ENCODE results near the gene FOXO3B.
"Not testable (repeated sequence)": the region's sequence is repeated elsewhere in the genome, so short reads cannot be mapped to it uniquely, and the experiment has no call there.

DNA sequence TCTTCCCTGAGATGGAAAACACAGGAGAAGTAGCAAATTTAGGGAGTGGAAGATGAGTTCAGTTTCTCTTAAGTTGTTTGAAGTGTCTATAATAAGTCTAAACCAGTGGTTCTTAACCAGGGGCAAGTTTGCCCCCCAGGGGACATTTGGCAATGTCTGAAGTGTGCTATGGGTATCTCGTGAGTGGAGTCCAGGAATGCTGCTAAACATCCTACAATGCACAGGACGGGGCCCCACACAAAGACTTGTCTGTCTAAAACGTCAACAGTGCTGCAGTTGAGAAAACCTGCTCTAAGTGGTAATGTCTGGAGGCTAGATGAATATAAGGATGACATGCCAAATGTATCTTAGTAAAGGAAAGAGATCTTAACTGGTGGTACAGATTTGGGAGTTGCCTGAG, 23.8 kb upstream of the FOXO3B start:
- TF ChIP-seq, protein P1, sequence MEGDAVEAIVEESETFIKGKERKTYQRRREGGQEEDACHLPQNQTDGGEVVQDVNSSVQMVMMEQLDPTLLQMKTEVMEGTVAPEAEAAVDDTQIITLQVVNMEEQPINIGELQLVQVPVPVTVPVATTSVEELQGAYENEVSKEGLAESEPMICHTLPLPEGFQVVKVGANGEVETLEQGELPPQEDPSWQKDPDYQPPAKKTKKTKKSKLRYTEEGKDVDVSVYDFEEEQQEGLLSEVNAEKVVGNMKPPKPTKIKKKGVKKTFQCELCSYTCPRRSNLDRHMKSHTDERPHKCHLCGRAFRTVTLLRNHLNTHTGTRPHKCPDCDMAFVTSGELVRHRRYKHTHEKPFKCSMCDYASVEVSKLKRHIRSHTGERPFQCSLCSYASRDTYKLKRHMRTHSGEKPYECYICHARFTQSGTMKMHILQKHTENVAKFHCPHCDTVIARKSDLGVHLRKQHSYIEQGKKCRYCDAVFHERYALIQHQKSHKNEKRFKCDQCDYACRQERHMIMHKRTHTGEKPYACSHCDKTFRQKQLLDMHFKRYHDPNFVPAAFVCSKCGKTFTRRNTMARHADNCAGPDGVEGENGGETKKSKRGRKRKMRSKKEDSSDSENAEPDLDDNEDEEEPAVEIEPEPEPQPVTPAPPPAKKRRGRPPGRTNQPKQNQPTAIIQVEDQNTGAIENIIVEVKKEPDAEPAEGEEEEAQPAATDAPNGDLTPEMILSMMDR (optimal IDR thresholded peaks at IDR 0.05 in 1 of 3, IDR thresholded peaks at IDR 0.05 in 1 of 3, conservative IDR thresholded peaks at IDR 0.05 in 1 of 3; ENCODE audit: extremely low read depth in 1 of 3, insufficient read depth in 2 of 3, low read length in 3 of 3), result not testable (repeated sequence)
- not testable (repeated sequence) for TF ChIP-seq EZH2 (IDR thresholded peaks at IDR 0.05; ENCODE audit: low read length)
